ACHN (cell line): Measurements from ENCODE around the gene WWP2.
"Not testable (repeated sequence)": the region's sequence is repeated elsewhere in the genome, so short reads cannot be mapped to it uniquely, and the experiment has no call there.

ENCODE experiments used
- DNase-seq: peaks from one replicate; pipeline ENCODE4 v3.0.0-alpha.2; 2015
- in situ Hi-C: cut with HindIII; loops from 2 replicates; pipeline ENCODE4 v1.10.0; 2017; ENCODE audit warnings: low sequenced_read_pairs, low pct_ligation_motif_present, low pct_unique_long_range_greater_than_20kb

Gene WWP2

DNA sequence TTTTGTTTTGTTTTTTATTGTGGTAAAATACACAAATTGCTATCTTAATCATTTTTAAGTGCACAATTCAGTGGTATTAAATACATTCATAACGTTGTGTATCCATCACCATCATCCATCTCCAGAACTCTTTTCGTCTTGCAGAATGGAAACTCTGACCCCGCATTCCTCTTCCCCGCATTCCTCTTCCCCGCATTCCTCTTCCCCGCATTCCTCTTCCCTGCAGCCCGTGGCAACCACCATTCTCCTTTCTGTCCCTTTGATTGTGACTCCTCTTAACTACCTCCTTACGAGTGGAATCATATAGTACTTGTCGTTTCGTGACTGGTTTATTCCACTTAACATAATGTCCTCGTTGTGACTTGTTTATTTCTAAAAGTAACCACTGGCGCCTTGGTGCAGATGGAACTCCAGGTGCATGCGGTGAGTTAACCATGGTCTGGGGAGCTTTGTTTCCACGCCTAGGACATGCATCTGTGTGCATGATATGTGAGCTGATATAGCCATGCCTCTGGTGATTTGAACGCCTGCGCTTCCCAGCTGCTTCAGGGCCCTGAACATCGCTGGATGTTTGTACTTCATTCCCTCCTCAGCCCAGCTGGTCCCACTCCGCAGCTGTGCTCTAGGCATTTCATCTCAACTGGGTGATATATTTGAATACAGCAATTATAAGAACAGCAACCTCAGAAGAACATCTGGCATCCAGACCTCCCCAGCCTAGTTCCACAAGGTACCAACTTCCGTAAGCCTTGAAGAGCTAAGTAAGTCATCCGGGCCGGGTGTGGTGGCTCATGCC is 181.3 kb downstream of the WWP2 start:
- DNase-seq, in situ Hi-C loops: not testable (repeated sequence)

GRCh38 chr16:69950411-69950810 is 188.3 kb downstream of the WWP2 start:
- in situ Hi-C loops, DNase-seq: not testable (repeated sequence)

GRCh38 chr16:69951017-69951671 is 189.0 kb downstream of the WWP2 start, which contains the start of gene CLEC18A:
Gene CLEC18A (plus strand): TSS chr16:69951334. CDS start chr16:69951367, 33 bp downstream.
- DNase-seq, result not testable (repeated sequence)

GRCh38 chr16:69951672-69952031 is 189.5 kb downstream of the WWP2 start:
- in situ Hi-C loops, DNase-seq: not testable (repeated sequence)

More at GRCh38 chr16:69951017-69951671, 189.0 kb downstream of the WWP2 start, which contains the start of gene CLEC18A:
- in situ Hi-C loops, result not testable (repeated sequence)

- in situ Hi-C loops, DNase-seq: not testable (repeated sequence)
Observed at GRCh38 chr16:69952116-69952515, 190.0 kb downstream of the WWP2 start.

DNA sequence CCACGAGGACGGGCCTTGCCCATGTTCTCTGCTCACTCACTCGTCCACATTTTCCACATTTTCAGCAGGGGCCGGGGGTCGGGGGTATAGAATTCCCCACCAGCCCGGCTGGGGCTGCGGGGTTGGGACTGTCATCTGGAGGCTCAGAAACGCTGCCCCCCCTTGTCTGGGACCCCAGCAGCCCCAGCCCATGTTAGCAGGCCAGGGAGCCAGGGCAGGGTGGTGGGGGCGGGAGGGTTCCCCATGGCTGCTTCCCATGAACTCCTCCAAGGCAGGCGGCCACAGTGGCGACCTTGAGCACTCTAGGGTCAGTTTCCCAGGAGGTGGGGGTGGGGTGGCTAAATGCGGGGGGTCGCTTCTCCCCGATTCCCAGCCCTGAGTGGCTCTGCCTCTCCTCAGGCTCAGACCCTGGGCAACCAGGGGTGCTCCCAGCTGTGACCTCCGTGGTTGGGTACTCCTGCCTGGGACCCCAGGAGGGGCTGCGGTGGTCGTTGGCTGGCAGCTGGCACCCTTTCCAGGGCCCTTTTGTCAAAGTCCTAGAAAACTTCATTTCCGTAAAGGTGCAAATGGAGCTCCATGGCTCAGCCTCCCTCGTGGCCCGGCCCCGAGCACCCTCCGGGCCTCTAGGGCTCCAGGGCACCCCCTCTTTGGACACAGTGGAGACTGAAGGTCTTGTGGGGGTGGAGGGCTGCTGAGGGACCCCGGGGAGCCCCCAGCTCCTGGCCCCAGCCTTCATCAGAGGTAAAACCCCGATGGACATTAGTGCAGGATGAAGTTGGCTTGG is 190.6 kb downstream of the WWP2 start:
- DNase-seq, in situ Hi-C loops: not testable (repeated sequence)

- DNase-seq, in situ Hi-C loops: not testable (repeated sequence)
Observed at GRCh38 chr16:69954241-69954640, 192.1 kb downstream of the WWP2 start.

DNA sequence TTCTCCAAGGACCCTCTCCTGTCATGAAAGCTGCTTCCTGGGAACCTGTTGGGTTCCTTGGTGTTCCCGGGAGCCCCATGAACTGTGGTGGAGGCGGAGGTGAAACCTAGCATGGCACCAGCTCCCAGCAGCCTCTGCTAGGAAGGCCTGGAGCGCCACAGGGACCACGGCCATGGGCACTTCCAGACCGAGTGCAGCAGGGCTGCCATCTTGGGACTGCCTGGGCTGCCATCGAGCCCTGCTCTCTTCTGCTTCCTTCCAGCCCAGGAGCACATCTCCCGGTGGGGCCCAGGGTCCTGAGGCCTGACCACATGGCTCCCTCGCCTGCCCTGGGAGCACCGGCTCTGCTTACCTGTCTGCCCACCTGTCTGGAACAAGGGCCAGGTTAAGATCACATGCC is 201.2 kb downstream of the WWP2 start:
- DNase-seq, in situ Hi-C loops: not testable (repeated sequence)

DNA sequence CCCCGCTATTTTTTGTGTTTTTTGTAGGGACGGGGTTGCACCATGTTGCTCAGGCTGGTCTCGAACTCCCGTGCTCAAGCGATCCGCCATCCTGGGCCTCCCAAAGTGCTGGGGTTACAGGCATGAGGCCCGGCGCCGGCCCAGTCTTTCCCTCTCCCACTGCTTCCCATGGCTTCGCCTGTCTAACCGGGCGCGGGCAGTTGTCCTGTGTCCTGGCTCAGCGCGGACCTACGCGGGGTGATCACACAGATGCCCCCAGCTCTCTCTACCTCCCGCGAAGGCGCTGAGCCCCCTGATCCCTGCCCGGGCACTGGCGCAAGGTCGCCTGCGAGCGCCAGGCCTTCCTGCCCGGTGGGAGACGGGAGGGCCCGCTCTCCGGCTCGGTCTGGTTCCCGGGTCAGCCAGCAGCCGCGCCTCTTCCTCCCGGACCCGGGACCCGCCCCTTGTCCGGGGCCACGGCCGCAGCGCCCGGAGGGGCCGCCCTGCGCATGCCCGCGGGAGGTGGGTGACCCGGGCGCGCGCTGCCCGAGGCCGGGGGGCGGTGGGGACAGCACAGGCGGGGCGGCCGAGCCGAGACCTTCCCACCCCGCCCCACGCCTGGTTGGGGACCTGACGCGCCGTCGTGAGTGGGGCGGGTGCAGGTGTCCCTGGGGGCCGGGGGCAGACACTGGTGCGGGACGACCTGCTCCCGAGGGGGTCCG is 203.0 kb downstream of the WWP2 start:
- in situ Hi-C loops, result not testable (repeated sequence)
- peak; percentile 41 for DNase-seq

DNA sequence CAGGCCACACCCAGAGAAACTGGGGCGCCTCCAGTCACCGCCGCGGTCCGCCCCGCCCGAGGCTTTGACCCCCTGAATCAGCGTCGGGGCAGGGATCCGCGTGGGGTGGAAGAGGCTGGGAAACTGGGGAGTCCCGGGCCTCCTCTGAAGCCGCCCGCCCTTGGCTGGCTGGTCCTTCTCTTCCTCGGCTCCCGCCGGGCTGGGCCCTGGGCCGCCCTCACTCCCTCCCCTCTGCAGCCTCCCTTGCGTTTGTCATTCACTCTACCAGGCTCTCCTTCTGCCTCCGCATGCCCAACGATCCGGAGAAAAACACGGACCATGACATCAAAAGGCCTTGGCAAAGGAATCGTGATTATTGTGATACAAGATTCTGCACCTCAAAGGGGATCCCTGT is 203.5 kb downstream of the WWP2 start:
- in situ Hi-C loops, DNase-seq: not testable (repeated sequence)

GRCh38 chr16:69967688-69968087 is 205.6 kb downstream of the WWP2 start:
- DNase-seq, in situ Hi-C loops: not testable (repeated sequence)

DNA sequence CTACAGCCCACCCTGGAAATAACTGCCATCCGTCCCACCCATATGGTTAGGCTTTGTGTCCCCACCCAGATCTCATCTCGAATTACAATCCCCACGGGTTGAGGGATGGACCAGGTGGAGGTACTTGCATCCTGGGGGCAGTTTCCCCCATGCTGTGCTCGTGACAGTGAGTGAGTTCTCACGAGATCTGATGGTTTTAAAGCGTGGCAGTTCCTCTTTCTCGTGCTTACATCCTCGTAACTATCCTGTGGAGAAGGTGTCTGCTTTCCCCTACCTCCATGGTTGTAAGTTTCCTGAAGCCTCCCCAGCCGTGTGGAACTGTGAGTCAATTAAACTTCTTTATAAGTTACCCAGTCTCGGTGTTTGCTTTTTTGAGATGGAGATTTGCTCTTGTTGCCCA is 206.0 kb downstream of the WWP2 start:
- in situ Hi-C loops, DNase-seq: not testable (repeated sequence)

DNA sequence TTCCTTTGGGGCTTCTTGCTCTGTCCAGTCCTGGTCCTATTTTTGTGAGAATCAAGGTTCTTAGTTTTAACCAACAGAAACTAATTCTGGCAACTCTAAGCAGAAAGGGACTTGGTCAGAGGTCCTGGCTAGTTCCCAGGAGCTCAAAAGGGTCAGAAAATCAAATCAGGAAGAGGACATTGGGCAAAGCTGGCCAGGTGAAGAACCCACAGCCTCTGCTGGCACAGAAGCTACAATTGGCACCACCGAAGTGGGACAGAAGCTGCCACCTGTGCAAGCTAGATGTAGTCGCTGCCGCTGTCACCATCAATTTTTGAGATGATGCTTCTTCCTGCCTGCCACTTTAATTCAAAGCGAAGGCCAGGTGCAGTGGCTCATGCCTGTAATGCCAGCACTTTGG is 207.5 kb downstream of the WWP2 start:
- in situ Hi-C loops, DNase-seq: not testable (repeated sequence)

DNA sequence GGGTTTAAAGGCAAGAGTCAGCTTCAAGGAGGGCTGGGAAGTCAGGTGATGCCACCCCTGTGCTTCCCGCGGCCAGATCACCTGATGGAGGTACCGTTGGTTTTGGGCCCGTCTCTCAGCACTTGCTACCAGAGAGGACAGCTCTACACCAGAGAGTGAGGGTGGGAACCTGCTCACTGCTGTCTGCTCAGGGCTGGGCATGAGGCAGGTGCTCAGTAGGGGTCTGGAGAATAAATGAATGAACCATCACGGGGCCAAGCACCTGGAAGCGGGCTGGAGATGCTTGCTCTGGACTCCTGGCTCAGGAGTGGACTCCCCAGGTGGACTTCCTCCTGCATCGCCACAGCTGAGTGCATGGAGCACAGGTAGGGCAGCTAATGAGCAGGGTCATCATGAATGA is 210.0 kb downstream of the WWP2 start:
- DNase-seq, in situ Hi-C loops: not testable (repeated sequence)

- in situ Hi-C loops, result not testable (repeated sequence)
Observed at GRCh38 chr16:69972935-69973334, 210.8 kb downstream of the WWP2 start.

GRCh38 chr16:69985196-69985595 is 223.1 kb downstream of the WWP2 start:
- in situ Hi-C loops, DNase-seq: not testable (repeated sequence)

More at GRCh38 chr16:69972935-69973334, 210.8 kb downstream of the WWP2 start:
- not testable (repeated sequence) for DNase-seq
